Right kidney (tissue), 1 donor: ENCODE data around the gene PPY.
"Not testable (repeated sequence)": the region's sequence is repeated elsewhere in the genome, so short reads cannot be mapped to it uniquely, and the experiment has no call there.

Source experiments
- DNase-seq: peaks from one replicate; pipeline ENCODE4 v3.0.0-alpha.2; 2016

Gene PPY

DNA sequence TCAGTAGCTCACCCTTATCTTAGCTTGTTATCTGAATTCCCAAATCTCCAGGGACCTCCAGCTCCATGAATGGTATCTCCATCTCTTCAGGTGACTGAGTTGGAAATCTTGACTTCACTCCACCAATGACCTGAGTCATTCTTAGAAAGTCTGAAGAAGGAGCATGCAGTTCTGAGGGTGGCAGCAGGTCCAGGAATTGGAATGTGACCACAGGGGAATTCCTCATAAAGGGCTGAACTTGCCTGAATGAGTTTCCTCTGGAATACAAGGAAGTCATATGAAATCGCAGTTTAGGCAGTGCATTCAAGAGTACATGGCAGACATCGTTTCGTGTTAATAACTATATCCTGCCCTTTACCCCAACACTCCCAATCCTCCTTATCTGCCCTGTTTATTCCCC lies 24.0 kb upstream of the PPY start:
- DNase-seq, result no peak

DNA sequence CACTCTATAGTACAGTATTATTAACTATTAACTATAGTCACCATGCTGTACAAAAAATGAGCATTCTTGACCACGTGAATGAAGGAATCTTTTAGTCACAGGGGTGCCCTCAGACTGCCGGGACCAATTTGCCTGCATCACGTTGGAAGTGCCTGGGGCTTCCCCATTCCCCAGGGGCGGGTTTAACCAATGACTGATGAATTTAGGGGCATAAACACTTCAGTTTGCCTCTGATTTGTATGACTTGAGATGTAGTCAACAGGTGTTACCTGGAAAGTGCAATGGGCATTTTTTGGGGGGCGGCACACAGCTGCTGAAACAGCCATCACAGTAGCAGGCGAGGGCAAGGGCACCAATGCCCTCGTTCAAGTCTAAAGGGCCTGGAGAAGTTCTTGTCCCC lies 20.2 kb upstream of the PPY start:
- DNase-seq, result no peak

DNA sequence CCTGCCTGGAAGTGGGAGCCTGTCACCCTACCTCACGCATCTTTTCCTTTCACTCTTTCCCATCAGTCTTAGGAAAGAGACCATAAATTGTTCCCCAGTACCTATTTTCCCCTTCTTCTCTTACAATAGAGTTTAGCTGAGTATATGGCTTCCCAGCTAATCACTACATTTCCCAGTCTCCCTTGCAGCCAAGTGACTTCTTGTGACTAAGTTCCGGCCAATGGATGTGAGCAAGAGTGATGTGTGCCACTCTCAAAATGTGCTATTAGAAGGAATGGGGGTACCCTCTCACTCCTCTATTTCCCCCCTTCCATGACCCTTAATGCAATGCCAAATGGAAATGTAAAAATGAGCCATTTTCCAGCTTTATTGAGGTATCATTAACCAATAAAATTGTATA lies 19.7 kb upstream of the PPY start:
- DNase-seq, result no peak

DNA sequence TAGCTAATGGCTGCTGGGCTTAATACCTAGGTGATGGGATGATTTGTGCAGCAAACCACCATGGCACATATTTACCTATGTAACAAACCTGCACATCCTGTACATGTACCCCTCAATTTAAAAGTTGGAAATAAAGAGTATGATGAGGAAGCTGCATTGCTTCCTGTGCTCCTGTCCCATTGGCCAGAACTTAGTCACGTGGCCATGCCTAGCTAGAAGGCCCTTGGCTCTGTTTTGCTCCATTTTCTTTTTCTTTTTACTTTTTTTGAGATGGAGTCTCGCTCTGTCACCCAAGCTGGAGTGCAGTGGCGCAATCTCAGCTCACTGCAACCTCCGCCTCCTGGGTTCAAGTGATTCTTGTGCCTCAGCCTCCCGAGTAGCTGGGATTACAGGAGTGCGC lies 19.0 kb upstream of the PPY start:
- not testable (repeated sequence) for DNase-seq

DNA sequence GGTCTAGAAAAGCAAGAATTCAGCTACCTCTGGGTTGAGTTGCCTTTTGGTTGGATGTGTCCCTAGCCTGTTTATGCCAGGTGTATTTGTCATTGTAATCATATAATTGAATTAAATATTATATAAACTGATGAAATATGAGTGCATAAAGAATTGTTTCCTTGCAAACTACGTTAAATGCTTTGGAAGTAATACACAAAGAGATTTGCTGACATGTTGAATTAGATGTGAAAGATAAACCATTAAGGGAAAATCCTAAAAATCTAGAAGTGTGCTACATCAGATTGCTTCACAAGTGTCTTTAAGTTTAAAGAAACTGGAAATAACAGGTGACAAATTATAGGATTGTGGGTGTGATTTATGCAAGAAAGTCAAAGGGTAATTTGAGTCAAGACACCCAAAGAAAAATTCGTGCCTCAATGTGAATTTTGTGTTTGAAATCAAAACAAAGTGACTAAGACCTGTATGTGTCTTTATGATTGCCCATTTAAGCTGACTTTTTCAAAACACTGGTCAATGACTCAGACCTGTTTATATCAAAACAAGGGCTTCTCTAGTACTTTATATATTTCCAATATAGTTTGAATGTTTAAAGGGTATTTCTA lies 16.6 kb upstream of the PPY start:
- no peak for DNase-seq

DNA sequence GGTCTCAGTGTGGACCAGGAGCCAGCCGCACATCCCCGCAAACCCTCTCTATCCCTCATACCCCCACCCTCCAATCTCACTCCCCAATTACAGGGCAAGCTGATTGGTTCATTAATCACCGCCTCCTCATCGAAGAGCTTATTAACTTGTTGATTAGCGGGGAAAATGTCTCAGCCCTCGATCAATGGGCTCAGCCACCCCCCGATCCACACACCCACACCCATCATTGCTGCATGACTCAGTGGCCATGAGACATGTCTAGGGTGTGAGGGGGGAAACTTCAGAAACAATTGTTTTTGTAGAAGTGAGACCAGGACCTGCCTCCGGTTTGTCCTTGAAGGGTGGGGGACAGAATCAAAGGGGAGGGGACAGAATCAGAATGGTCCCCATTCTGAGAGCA lies 13.9 kb upstream of the PPY start:
- no peak for DNase-seq

DNA sequence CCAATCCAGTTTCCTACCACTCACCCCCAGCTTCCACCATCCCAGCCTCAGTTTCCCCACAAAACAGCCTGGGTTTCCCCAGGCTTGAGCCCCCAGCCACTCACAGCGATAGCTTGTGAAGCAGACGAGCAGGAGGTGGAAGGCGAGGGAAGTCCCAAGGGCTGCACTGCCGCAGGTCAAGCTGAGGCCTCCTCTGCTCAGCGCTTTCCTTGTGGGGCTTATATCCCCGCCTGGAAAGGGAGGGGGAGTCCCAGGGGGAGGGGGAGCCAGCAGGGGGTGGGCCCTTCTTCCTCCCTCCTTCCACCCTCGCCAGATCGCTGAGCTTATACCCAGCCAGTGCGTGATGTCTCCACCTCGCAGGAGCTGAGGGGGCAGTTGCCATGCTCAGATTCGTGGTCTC lies 11.5 kb upstream of the PPY start, which contains the start of gene PYY:
TSS of gene PYY (minus strand) at position 195 of the 400 bp plus-strand sequence. CDS start 457 bp downstream, outside the sequence.
- no peak for DNase-seq

DNA sequence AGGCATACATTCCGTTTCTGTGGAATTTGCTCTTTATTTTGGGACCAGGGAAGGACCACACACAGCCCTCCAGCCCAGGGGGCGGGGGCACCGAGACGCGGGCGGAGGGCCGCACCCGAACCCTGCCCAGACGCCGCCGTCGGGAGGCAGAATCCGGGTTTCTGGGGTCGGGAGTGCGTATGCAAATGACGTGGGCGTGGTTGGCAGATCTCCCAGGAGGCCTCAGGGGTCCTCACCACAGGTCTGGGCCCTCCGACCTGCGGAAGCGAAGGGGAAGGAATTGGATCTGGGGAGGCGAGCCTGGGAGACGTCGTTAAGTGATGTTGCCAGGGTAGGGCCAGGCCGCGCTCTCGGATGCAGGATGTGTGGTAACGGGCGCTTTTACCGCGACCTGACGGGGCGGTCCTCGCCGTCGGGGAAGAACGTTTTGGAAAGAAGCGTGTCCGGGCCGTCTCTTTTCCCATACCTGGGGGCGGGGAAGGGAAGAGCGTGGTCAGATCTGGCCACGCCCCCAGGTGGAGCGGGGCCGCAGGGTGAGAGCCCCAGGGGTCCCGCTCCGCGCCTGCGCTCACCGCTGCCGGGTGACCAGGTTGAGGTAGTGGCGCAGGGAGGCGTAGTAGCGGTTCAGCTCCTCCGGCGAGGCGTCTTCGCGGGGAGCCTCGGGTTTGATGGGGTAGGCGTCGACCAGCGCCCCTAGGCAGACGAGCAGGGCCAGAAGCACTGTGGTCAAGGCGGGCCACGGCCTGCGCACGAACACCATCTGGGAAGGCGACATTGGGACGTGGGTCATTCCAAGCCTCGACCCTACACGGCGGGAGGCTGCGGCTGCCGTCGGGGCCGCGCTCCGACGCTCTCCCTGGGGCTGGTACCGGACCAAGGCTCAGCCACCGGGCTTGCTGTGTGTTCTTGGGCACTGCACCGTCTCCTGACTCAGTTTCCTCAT lies 10.7 kb upstream of the PPY start:
- DNase-seq, result peak; percentile 61

DNA sequence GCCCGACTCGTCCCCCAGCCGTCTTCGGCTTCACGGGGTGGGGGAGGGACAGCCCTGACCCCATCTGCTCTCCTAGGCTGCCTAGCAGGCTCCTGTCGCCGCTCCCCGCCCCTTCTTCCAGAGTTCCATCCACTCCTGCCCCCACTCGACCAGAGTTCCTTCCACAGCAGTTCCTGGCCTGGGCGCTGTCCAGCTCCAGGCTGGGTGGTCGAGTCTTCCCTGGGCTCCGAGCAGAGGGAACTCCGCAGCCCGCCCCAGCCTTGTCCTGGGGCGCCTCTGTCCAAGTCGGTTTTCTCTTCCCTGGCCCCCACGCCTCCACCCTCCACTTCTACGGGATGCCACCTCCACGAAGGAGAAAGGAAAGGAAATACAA lies 10.1 kb upstream of the PPY start:
- DNase-seq, result no peak

DNA sequence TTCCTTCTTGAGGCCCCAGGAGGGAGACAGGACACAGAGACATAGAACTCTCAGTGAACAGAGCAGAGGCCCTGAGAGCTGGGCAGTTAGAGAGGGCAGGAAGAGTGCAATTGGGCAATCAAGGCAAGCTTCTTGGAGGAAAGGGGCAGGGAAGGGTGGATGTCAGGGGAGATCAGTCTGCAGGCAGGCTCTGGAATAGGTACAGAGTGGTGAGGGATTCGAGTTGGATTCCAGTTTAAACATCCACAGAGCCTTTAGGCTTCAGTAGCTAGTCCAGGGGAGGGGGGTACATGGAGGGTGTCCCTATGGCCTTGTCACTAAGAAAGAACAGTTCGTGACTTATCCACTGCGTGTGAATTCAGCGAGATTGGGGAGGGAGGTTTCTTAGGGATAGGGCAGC lies 9.5 kb upstream of the PPY start:
- DNase-seq, result no peak

DNA sequence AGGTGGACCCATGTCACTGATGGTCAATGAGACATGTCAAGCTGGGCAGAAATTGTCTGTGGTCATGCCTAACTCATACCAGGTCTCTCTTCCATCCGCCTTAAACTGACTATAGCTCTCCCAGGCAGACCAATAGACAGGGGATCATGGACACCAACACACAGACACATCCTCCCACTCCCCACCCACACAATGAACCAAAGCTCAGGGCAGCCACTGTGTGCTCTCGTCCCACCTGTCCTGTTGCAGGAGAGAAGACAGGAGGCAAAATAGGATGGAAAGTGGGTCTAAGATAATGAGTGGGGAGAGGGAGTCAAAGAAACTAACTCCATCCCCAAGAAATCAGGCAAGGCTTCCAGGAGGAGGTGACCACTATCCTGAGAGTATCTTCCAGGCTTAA lies 8.3 kb upstream of the PPY start:
- DNase-seq, result no peak

DNA sequence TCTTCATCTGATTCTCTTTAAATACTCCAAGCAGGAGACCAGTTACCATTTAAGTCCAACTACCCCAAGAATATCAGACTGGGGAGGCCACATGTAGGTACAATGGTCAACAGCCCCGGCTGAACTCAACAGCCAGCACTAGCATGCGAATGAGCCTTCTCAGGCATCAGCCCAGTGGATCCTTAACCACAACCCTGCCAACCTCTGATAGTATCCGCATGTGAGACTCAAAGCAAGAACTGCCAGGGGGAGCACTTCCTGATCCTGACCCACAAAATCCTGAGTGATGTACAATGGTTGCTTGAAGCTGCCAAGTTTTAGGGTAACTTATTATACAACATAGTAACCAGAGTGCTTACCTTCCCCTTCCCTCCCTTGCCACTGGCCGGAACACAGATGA lies 7.5 kb upstream of the PPY start:
- no peak for DNase-seq

DNA sequence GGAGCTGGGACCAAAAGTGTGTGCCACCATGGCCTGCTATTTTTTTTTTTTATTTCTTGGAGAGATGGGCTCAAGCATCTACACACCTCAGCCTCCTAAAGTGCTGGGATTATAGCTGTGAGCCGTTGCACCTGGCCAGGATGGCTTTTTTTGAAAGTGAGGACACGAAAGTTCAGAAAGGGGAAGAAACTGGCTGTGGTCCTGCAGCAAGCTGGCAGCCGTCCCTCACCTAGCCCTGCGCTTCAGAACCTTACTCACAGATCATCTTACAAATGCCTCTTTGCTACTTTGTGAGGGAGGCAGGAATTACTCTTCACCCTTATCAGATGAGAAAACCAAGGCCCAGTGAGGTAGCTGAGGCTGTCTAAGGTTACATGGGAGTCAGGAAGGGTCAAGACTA lies 4.5 kb upstream of the PPY start:
- DNase-seq, result no peak

DNA sequence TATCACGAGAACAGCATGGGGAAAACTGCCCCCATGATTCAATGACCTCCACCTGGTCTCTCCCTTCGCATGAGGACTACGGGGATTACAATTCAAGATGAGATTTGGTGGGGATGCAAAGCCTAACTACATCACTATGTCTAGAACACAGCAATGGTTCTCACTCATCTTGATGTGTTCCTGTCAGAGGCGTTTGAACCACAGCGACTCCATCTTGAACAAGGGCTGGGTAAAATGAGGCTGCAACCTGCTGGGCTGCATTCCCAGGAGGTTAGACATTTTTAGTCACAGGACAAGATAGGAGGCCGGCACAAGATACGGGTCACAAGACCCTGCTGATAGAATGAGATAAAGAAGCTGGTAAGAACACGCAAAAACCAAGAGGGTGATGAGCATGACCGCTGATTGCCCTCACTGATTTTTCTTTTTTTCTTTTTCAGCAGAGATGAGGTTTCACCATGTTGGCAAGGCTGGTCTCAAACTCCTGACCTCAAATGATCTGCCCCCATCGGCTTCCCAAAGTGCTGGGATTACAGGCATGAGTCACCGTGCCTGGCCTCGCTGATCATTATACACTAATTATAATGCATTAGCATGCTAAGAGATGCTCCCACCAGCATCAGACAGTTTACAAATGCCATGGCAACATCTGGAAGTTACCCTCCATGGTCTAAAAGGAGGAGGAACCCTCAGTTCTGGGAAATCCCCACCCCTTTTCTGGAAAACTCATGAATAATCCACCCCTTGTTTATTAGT lies 3.0 kb upstream of the PPY start:
- DNase-seq, result no peak

DNA sequence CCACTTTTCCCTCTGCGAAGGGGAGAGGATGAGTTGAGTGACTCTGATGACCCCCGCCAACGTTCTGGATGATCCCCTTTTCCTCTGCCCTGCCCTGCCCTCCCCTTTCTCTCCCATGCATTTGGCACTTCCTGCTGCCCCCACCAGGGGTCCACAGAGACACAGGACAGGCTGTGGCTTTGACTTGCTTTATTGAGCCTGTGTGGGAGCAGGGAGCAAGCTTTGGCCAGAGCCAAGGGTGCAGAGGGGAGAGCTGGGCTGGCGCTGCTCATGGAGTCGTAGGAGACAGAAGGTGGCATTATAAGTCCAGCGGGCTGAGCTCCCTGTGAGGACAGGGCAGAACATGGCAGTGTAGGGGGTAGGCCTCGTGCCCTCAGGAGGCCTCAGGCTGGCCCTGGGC lies 1.6 kb downstream of the PPY start:
- peak; percentile 62 for DNase-seq

DNA sequence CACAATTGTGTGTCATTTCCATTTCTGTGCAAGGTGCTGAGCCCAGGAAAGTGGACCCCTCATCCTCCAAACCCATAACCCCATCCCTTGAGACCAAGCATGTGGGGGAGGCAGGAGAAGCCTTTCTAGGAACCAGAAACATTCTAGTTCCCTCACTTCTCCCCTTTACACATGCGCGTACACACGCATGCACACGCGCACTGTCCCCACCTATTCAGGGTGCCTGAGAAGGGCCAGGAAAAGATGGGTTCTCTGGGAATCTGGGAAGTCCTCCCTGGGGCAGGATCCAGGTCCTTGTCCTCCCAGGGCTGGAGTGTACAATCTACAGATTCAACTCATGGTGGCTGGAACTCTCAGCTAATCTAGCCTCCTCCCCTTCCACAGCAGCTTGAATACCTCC lies 2.4 kb downstream of the PPY start:
- DNase-seq, result no peak

DNA sequence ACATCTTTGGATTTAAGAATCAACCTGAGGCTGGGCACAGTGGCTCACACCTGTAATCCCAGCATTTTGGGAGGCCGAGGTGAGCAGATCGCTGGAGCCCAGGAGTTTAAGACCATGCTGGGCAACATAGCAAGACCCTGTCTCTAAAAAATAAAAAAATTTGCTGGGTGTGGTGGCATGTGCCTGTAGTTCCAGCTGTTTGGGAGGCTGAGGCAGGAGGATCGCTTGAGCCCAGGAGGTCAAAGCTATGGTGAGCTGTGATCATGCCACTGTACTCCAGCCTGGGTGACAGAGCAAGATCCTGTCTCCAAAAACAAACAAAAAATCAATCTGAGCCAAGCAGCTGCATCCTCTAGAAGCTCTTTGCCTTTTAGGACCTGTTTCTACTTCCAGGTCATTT lies 2.8 kb downstream of the PPY start:
- DNase-seq, result not testable (repeated sequence)

DNA sequence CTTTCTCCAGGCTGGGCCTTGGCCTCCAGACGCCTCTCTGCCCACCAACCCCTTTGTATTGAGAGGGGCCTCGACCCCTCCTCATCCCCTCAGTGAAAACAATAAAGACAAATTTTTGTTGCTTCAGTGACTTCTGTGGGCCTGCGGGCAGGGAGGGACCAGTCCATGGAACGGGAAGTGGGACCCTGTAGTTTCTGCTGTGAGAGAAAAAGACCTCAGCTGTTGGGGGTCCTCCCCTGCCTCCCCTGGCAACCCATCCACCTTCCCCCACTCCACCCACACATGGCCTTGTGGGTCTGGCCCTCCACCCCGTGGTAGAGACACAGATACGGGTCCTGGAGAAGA lies 3.5 kb downstream of the PPY start:
- no peak for DNase-seq

DNA sequence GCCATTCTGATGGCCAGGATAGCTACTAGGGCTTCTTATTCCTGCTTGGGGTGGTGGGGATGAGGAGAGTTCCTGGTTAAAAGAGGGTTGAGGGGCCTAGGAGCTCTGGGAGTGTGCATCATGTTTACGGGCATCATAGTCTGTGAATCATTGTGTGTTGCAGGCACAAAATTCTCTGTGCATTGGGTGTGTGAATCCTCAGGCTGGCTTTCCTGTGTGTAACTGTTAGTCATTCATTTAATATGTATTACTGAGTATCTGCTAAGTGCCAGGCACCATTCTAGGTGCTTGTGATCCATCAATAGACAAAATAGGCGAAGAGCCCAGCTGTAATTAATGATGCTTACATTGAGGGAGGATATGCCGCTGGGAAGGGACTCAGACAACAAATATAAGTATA lies 5.8 kb downstream of the PPY start:
- DNase-seq, result no peak

DNA sequence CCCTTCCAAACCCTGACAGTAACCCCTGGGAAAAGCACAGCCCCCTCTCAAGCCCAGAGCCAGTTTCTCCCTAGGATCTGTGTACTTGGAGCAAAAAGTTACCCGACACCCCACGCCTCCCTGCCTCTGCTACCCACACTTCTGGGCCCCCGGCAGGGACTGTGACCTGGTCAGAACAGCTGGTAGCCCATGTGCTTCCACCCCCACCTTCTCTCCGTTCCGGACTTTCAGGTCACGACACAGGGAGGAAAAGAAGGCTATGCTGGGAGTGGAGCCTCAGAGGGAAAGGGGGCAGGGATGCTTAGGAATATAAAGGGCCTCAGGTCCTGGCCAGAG lies 6.4 kb downstream of the PPY start:
- peak; percentile 64 for DNase-seq

DNA sequence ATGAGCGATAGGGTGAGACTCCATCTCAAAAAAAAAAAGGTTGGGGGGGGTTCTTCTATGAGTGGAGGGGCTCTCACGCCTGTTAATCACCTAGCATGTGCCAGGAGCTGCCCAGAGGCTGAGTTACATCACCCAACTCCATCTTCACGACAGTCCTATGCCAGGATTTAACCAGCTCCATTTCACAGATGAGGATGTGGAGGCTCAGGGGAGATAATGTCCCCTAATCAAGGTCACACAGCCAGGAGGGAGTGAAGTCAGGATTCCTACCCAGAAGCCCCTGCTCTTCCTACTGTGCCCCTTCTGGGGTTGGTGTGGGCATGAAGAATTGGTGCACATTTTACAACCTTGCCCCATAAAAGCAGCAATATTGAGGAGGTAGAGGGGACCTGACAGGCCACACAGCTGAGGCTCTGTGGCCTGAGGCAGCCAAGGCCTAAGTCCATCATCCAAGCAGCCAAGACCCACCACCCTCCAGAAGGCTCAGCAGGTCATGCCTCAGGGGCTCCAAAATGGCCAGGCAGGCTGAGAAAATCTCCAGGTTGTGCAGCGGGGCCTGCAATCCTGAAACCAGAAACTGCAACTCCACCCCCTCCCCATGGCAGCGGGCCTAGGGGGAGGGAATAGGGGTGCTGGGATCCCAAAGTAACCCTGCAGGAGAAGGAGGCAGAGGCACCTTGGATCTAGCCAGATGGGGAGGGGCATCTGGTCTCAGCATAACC lies 6.9 kb downstream of the PPY start:
- DNase-seq, result no peak

DNA sequence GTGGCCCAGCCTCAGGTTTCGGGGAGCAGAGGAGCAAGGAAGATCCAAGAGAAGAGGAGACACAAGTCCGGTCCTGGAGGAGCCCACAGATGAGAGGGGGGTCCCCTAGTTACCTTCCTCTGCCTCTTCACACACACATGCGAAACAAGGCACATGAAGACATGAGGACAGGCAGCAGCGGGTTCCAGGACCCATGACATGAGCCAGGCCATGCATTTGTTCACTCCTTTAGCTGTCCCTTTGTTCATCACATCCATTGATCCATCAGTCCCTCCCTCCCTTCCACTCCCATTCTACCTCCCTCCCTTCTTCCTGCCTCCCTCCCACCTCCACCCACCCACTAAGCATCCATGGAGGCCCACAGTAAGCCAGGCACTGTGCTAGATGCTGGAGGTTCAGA lies 9.4 kb downstream of the PPY start:
- no peak for DNase-seq

DNA sequence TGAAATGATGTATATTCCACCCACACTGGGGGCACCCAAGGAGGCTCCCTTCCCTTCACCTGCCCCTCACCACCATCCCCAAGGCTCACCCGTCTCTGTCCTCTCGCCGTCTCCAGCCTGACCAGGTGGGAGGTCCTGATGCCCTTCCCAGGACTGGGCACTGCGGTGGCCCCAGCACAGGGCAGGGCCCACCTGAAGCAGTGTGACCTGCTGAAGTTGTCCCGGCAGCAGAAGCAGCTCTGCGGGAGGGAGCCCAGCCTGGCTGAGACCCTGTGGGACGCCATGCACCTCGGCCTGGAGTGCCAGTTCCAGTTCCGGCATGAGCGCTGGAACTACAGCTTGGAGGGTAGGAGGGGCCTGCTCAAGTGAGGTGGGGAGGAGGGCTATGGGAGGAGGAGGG lies 9.9 kb downstream of the PPY start:
- no peak for DNase-seq
